ENCODE results near the gene ARHGAP32.

GRCh38 chr11:128926000-128926399 is 266.1 kb downstream of the ARHGAP32 start:
- TF ChIP-seq CTCF (IDR thresholded peaks at IDR 0.05; ENCODE audit: insufficient read depth, low read length, poor library complexity, severe bottlenecking) = no peak
- TF ChIP-seq EZH2phosphoT487 (conservative IDR thresholded peaks at IDR 0.05; ENCODE audit: low read length) = no peak
